Measurements from ENCODE around the gene BRD3. TPM values are rescaled to one million over a fixed set of nuclear protein-coding genes. Genes with fewer than 3 reads are reported as not detected.
A peak's percentile ranks its signal among the peaks of the same experiment; 100 is the strongest.

BRD3 gene
- total and polyA plus RNA-seq, 11 donors, result 10.3 to 37.3 (median 27.5) TPM

DNA sequence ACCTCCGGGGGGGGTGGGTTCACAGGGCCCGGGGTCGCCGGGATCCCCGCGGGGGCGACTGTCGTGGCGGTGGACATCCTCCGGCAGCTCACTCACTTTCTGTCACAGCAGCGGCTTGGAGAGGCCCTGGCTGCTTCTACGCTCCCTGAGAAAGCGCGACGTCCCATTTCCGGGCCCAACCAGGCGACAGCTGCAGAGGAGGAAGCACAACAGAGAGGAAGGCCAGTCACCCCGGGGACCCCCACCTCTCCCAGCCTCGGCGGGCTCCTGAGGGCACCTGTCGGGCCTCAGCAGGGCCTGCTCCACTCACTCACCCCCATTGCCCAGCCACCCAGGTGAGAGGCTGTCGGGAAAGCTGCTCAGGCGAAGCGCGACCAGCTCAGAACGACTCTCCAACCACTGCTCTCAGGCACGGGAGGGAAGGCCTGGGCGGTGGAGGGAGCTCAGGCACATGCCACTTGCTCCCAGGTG lies 14.4 kb downstream of the BRD3 start:
- no peaks in the 10 kb centered on the region for H3K9me3 ChIP-seq
- H3K27me3 ChIP-seq, result no peaks in the 10 kb centered on the region
- intact Hi-C loops (cut with DNase I), result no loop called here
- TF ChIP-seq, protein P1, sequence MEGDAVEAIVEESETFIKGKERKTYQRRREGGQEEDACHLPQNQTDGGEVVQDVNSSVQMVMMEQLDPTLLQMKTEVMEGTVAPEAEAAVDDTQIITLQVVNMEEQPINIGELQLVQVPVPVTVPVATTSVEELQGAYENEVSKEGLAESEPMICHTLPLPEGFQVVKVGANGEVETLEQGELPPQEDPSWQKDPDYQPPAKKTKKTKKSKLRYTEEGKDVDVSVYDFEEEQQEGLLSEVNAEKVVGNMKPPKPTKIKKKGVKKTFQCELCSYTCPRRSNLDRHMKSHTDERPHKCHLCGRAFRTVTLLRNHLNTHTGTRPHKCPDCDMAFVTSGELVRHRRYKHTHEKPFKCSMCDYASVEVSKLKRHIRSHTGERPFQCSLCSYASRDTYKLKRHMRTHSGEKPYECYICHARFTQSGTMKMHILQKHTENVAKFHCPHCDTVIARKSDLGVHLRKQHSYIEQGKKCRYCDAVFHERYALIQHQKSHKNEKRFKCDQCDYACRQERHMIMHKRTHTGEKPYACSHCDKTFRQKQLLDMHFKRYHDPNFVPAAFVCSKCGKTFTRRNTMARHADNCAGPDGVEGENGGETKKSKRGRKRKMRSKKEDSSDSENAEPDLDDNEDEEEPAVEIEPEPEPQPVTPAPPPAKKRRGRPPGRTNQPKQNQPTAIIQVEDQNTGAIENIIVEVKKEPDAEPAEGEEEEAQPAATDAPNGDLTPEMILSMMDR (IDR thresholded peaks at IDR 0.05), result no peak
- no peak for TF ChIP-seq POLR2A (IDR thresholded peaks at IDR 0.05)
- H3K27ac ChIP-seq, result no peak overlapping the region
- H3K36me3 ChIP-seq, result peaks cover 0 to 51% (median 46%) of the 10 kb centered on the region in 9 donors
- ATAC-seq, result no peak
- no peak overlapping the region for H3K4me3 ChIP-seq
- H3K4me1 ChIP-seq, result peaks cover 13 to 57% (median 34%) of the 10 kb centered on the region in 12 donors
- 79 to 88% (median 80%) methylated on average over 3 to 28 of the region's 28 CpGs for WGBS, 4 donors
- DNase-seq, result peak in 2 of 5 donors; percentile 10 to 41

DNA sequence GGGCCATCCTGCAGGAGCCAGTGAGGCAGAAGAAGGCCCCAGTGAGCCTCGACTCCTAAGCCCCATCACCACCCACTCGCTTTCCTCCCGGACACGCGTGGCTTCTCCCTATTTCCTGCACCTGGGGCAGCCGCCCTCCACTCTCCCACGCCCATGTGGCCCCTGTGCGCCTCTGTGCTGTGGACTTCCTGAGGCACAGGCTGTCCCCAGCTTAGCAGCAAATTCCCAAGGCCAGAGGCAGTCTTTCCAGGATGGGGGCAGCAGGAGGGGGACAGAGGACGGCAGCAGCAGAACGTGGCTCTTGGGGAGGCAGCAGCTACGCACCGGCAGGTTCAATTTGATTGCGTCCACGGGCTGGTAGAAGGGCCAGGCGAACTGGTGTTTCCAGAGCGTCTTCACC lies 14.9 kb downstream of the BRD3 start:
- Histone ChIP-seq H3K9me3 (no peaks in the 10 kb centered on the region), H3K36me3 (peaks cover 0 to 56% (median 51%) of the 10 kb centered on the region in 9 donors), H3K27me3 (no peaks in the 10 kb centered on the region), H3K27ac (no peak overlapping the region), H3K4me3 (no peak overlapping the region), H3K4me1 (peaks cover 13 to 54% (median 32%) of the 10 kb centered on the region in 12 donors)
- intact Hi-C loops (cut with DNase I), result no loop called here
- ATAC-seq, result no peak
- DNase-seq, result peak in 2 of 5 donors; percentile 16 to 41
- TF ChIP-seq POLR2A (IDR thresholded peaks at IDR 0.05), result no peak
- TF ChIP-seq, protein P1 (IDR thresholded peaks at IDR 0.05), result no peak
- 83 to 91% (median 85%) methylated on average over 14 to 16 of the region's 16 CpGs for WGBS, 4 donors

DNA sequence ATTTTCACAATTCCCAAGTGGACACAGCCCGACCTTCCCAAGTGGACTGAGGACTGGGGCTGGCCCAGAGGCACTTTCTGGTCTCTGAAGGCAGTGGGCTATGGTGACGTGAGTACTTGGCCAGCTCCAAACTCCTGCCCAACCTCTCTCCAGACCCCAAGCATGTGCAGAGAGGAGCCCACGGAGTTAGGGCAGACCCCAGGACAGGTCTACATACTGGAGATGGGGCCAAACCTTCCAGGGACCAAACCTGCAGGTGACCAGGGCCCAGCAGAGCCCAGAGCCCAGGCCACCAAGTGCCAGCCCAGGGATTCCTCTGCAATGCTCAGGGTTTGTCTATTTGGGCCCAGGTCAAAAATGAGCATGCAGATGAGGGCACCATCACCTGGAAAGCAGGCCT lies 15.3 kb downstream of the BRD3 start:
- no peak overlapping the region for H3K27ac ChIP-seq
- H3K27me3 ChIP-seq, result no peaks in the 10 kb centered on the region
- TF ChIP-seq POLR2A (IDR thresholded peaks at IDR 0.05), result no peak
- TF ChIP-seq, protein P1 (IDR thresholded peaks at IDR 0.05), result no peak
- H3K36me3 ChIP-seq, result peaks cover 0 to 61% (median 56%) of the 10 kb centered on the region in 9 donors
- H3K4me3 ChIP-seq, result no peak overlapping the region
- ATAC-seq (no peak), DNase-seq (peak in 2 of 5 donors; percentile 5 to 14)
- peaks cover 13 to 49% (median 31%) of the 10 kb centered on the region in 12 donors for H3K4me1 ChIP-seq
- WGBS, 4 donors, result 82 to 93% (median 87%) methylated on average over 3 of the region's 3 CpGs
- intact Hi-C loops (cut with DNase I), result no loop called here
- H3K9me3 ChIP-seq, result no peaks in the 10 kb centered on the region

DNA sequence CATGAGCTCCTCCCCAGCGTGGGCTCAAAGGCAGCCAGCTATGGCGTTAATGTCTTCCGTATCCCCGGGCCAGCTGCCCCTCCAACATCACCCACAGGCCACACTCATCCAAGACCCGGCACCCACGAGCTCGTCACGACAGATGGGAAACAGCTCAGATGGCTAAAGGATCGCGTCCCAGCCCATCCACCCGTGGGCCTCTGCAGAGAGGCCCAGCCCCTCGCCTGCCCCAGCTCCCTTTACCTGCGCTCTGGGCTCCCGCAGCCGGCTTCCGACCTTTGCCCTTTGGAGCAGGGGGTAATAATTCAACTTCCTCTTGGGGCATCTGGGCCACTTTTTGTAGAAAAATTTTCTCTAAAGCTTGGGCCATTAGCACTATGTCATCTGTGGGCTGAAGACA lies 16.5 kb downstream of the BRD3 start:
- 92 to 96% (median 94%) methylated on average over 16 of the region's 16 CpGs for WGBS, 4 donors
- TF ChIP-seq POLR2A (IDR thresholded peaks at IDR 0.05), result no peak
- TF ChIP-seq, protein P1 (IDR thresholded peaks at IDR 0.05), result no peak
- no peak overlapping the region for H3K4me3 ChIP-seq
- H3K36me3 ChIP-seq, result peaks cover 0 to 73% (median 67%) of the 10 kb centered on the region in 9 donors
- intact Hi-C loops (cut with DNase I), result no loop called here
- no peak for ATAC-seq
- no peaks in the 10 kb centered on the region for H3K27me3 ChIP-seq
- peaks cover 10 to 44% (median 21%) of the 10 kb centered on the region in 12 donors for H3K4me1 ChIP-seq
- peak in 3 of 5 donors; percentile 11 to 24 (median 12) for DNase-seq
- no peak overlapping the region for H3K27ac ChIP-seq
- no peaks in the 10 kb centered on the region for H3K9me3 ChIP-seq

Measured in heart left ventricle (tissue), 16 donors.